ENCODE data around the gene TNRC6B.
A peak's percentile ranks its signal among the peaks of the same experiment; 100 is the strongest.
"Not testable (repeated sequence)": the region's sequence is repeated elsewhere in the genome, so short reads cannot be mapped to it uniquely, and the experiment has no call there.

The TNRC6B gene

GRCh38 chr22:40368016-40368415, 190.3 kb downstream of the TNRC6B start:
- no peak for DNase-seq

GRCh38 chr22:40368836-40369235, 191.1 kb downstream of the TNRC6B start:
- DNase-seq, result no peak

GRCh38 chr22:40374567-40374966, 196.8 kb downstream of the TNRC6B start:
- no peak for DNase-seq

- DNase-seq, result no peak
Measured at GRCh38 chr22:40376149-40376548, 198.4 kb downstream of the TNRC6B start.

- no peak for DNase-seq
Measured at GRCh38 chr22:40377931-40378330, 200.2 kb downstream of the TNRC6B start.

GRCh38 chr22:40378448-40378847, 200.7 kb downstream of the TNRC6B start:
- DNase-seq, result not testable (repeated sequence)

GRCh38 chr22:40381461-40381860, 203.7 kb downstream of the TNRC6B start:
- DNase-seq, result no peak

GRCh38 chr22:40383905-40384304, 206.2 kb downstream of the TNRC6B start:
- no peak for DNase-seq

- DNase-seq, result peak; percentile 14
Measured at GRCh38 chr22:40385036-40385782, 207.5 kb downstream of the TNRC6B start.

Measured in effector CD4-positive, alpha-beta T cell (primary cell).